ENCODE measurements around the gene ZSWIM6. TPM values are rescaled to one million over a fixed set of nuclear protein-coding genes. Genes with fewer than 3 reads are reported as not detected.

Gene ZSWIM6
- total RNA-seq, 1 donor from 2014 or later: 9.6 TPM

DNA sequence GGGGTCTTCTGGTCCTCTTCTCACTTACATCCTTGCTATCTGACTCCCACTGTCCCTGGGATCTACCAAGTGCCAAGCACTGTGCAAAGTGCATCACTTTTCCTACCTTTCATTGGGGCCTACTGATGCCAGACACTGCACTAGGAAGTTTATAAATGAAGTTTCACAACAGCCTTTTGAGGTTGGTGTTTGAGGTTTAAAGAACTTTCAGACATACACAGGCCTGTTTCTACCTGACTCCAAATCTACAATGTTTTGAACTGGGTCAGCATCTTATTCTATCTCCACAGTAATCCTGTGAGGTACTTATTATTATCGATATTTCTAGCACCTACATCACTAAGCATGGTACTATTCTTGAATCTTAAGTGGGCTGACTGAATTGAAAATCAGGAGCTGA is 227.7 kb downstream of the ZSWIM6 start:
- DNase-seq (ENCODE audit: low spot score): no peak
- intact Hi-C loops (cut with micrococcal nuclease): no loop called here
- no peaks in the 10 kb centered on the region for H3K36me3 Mint-ChIP-seq (ENCODE audit: low read depth)

DNA sequence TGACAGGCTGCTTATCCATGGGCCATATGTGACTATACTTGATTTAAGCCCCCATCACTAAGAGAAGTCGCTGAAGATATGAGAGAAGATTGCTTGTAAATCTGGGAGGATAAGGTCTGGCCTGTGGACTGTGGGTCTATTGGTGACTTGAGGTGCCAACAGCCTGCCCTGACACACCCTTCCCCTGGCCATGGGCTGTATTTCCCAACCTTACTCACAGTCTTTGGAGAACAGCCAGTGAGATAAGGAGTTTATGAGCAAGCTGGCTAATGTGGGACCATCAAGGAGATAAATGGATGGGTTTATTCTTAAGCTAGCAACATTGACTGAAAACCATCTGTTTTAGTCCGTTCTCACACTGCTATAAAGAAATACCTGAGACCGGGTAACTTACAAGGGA is 231.3 kb downstream of the ZSWIM6 start:
- H3K9me3 Mint-ChIP-seq: no peaks in the 10 kb centered on the region
- H3K27me3 Mint-ChIP-seq (ENCODE audit: insufficient read depth): peaks cover 2% of the 10 kb centered on the region
- DNase-seq (ENCODE audit: low spot score): no peak
- no peaks in the 10 kb centered on the region for H3K36me3 Mint-ChIP-seq (ENCODE audit: low read depth)
- no peak overlapping the region for H3K27ac Mint-ChIP-seq
- H3K4me3 Mint-ChIP-seq: no peak overlapping the region
- no peaks in the 10 kb centered on the region for H3K4me1 Mint-ChIP-seq (ENCODE audit: low read depth)
- intact Hi-C loops (cut with micrococcal nuclease): no loop called here

More for the DNA sequence above, 227.7 kb downstream of the ZSWIM6 start:
- Mint-ChIP-seq H3K9me3 (no peaks in the 10 kb centered on the region), H3K4me1 (ENCODE audit: low read depth) (no peaks in the 10 kb centered on the region), H3K27me3 (ENCODE audit: insufficient read depth) (peaks cover 2% of the 10 kb centered on the region), H3K27ac (no peak overlapping the region), H3K4me3 (no peak overlapping the region)

DNA sequence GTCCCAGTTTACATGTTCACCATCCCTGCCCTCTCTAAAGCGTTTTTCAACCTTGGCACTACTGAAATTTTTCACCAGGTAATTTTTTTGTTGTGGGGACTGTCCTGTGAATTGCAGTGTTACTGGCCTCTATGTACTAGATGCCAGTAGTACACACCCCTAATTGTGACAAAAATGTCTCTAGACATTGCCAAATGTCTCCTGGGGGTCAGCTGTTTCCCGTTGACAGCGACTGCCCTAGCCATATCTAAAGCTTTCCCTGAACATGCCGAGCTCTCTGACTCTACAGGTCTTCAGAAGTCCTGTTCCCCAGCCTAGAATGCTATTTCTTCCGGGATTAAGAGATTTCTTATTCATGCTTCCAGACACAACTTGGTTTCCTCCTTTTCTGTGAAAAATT is 235.3 kb downstream of the ZSWIM6 start:
- DNase-seq (ENCODE audit: low spot score): no peak
- Mint-ChIP-seq H3K4me3 (no peak overlapping the region), H3K27me3 (ENCODE audit: insufficient read depth) (no peaks in the 10 kb centered on the region), H3K36me3 (ENCODE audit: low read depth) (no peaks in the 10 kb centered on the region), H3K9me3 (no peaks in the 10 kb centered on the region), H3K4me1 (ENCODE audit: low read depth) (no peaks in the 10 kb centered on the region), H3K27ac (no peak overlapping the region)
- intact Hi-C loops (cut with micrococcal nuclease): no loop called here

DNA sequence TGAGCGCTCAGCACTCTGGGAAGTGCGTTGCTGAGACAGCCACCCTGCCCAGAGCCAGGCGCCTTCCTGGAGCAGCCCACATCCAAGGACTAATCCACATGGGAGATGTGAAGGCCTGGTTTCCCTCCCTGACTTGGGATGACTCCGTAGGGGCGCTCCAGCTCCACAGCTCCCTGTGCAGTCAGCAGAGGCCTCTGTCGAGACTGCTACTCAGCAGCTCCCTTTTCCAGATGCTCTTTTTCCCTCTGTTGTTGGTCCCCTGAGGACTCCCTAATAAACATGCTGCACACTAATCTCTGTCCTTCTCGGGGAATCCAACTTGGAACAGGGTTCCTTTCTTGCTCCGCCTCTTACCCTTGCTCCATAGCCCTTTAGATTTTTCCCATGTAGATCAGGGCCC is 237.3 kb downstream of the ZSWIM6 start:
- no peak overlapping the region for H3K27ac Mint-ChIP-seq
- no peaks in the 10 kb centered on the region for H3K4me1 Mint-ChIP-seq (ENCODE audit: low read depth)
- H3K36me3 Mint-ChIP-seq (ENCODE audit: low read depth): no peaks in the 10 kb centered on the region
- H3K4me3 Mint-ChIP-seq: no peak overlapping the region
- intact Hi-C loops (cut with micrococcal nuclease): no loop called here
- no peaks in the 10 kb centered on the region for H3K27me3 Mint-ChIP-seq (ENCODE audit: insufficient read depth)
- no peaks in the 10 kb centered on the region for H3K9me3 Mint-ChIP-seq
- DNase-seq (ENCODE audit: low spot score): no peak

DNA sequence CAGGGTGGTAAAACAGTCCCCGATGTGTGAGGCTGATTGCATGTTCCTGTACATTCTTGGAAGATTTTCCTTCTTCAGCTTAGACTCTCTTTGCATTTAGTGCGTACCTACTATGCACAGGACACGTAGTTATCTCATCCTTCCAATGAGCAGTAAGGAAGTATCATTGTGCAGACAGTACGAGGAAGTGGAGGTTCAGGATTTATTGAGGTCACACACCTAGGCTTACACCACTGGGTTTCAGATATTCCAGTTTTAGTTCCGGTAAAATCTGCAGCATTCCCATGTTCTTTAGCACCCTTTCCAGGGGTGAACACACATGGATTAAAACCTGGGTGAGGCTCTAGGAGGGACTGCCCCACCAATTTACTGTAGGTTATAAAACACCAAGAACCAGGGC is 238.7 kb downstream of the ZSWIM6 start:
- Mint-ChIP-seq H3K27ac (no peak overlapping the region), H3K27me3 (ENCODE audit: insufficient read depth) (no peaks in the 10 kb centered on the region), H3K4me3 (no peak overlapping the region), H3K4me1 (ENCODE audit: low read depth) (no peaks in the 10 kb centered on the region), H3K36me3 (ENCODE audit: low read depth) (no peaks in the 10 kb centered on the region), H3K9me3 (no peaks in the 10 kb centered on the region)
- intact Hi-C loops (cut with micrococcal nuclease): no loop called here
- DNase-seq (ENCODE audit: low spot score): no peak

DNA sequence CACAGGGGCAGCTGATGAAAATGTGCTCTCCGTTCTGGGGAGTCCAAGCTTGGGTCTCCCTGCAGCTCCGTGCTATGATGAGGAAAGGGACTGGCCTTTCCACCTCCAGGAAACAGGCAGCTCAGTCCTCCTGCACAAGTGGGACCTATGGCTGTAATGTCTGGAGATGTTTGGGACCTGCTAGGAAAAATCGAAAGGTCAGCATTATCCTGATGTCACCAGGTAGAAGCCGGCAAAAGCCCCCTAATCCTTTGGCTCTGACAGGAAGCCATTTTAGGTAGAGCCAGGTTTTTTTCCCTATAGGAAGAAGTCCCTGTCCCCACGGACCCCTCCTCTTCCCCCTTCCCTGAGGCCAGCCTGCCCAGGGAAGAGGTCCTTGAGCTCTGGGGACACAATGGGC is 240.9 kb downstream of the ZSWIM6 start:
- Mint-ChIP-seq H3K4me1 (ENCODE audit: low read depth) (no peaks in the 10 kb centered on the region), H3K36me3 (ENCODE audit: low read depth) (no peaks in the 10 kb centered on the region), H3K27ac (no peak overlapping the region), H3K27me3 (ENCODE audit: insufficient read depth) (no peaks in the 10 kb centered on the region), H3K9me3 (no peaks in the 10 kb centered on the region), H3K4me3 (no peak overlapping the region)
- intact Hi-C loops (cut with micrococcal nuclease): no loop called here
- DNase-seq (ENCODE audit: low spot score): no peak

DNA sequence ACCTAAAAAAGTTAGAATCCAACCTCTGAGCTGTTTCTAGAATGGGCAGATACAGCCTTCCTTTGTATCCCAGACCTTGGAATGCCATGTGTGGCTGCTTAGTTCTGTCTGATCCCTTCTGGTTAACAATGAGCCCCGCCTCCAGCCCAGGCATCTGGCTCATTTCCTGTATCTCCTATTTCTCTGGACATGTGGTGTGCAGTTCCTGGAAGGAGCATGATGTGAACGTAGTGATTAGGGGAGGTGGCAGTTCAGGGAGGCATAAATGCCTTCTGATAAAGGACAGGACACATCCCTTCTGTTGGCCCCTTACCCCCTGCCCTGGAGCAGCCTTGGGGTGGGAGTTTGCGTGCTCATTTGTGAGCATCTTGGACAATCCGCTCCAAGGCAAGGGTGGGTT is 243.0 kb downstream of the ZSWIM6 start:
- H3K4me3 Mint-ChIP-seq: no peak overlapping the region
- H3K36me3 Mint-ChIP-seq (ENCODE audit: low read depth): no peaks in the 10 kb centered on the region
- intact Hi-C loops (cut with micrococcal nuclease): no loop called here
- no peak overlapping the region for H3K27ac Mint-ChIP-seq
- H3K4me1 Mint-ChIP-seq (ENCODE audit: low read depth): no peaks in the 10 kb centered on the region
- H3K9me3 Mint-ChIP-seq: no peaks in the 10 kb centered on the region
- H3K27me3 Mint-ChIP-seq (ENCODE audit: insufficient read depth): no peaks in the 10 kb centered on the region
- DNase-seq (ENCODE audit: low spot score): no peak

DNA sequence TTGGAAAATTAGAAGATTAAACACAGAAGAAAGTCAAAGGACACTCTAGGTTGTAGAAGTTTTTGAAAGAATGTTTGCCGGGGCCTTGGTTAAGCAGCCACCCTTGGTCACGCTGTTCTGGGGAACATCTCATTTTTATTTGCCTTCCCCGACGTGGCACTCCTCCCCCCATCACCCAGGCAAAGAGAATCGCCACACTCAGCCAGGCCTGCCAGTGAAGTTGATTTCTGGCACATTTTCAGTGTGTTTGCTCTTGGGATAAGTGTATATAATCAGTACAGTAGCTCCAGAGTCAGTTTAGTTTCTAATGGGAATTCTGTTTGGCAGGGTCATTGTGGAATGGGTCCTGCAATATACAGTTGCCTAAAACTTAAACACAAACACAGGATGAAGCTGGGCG is 243.5 kb downstream of the ZSWIM6 start:
- no peaks in the 10 kb centered on the region for H3K27me3 Mint-ChIP-seq (ENCODE audit: insufficient read depth)
- intact Hi-C loops (cut with micrococcal nuclease): no loop called here
- no peak for DNase-seq (ENCODE audit: low spot score)
- H3K4me1 Mint-ChIP-seq (ENCODE audit: low read depth): no peaks in the 10 kb centered on the region
- H3K9me3 Mint-ChIP-seq: no peaks in the 10 kb centered on the region
- H3K36me3 Mint-ChIP-seq (ENCODE audit: low read depth): no peaks in the 10 kb centered on the region
- no peak overlapping the region for H3K4me3 Mint-ChIP-seq
- H3K27ac Mint-ChIP-seq: no peak overlapping the region

DNA sequence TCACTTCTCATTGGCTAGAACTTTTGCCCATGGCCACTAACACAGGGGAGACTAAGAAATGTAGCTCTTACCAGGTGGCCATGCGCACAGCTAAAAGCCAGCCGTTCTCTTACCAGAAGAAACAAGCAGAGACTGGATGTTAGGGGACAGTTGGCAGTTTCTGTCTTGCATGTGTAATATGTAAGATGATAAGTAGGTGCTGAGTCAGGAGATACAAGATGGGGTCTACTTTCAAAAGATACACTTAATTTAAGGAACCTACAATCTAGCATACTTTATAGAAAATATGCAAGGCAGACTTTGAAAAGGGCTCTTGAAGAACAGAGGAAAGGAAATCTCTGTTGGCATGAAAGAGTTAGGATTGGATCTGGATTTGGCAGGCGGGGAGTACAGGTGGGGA is 244.5 kb downstream of the ZSWIM6 start:
- Mint-ChIP-seq H3K27ac (no peak overlapping the region), H3K4me3 (no peak overlapping the region), H3K36me3 (ENCODE audit: low read depth) (no peaks in the 10 kb centered on the region), H3K9me3 (no peaks in the 10 kb centered on the region), H3K27me3 (ENCODE audit: insufficient read depth) (no peaks in the 10 kb centered on the region), H3K4me1 (ENCODE audit: low read depth) (no peaks in the 10 kb centered on the region)
- intact Hi-C loops (cut with micrococcal nuclease): no loop called here
- no peak for DNase-seq (ENCODE audit: low spot score)

DNA sequence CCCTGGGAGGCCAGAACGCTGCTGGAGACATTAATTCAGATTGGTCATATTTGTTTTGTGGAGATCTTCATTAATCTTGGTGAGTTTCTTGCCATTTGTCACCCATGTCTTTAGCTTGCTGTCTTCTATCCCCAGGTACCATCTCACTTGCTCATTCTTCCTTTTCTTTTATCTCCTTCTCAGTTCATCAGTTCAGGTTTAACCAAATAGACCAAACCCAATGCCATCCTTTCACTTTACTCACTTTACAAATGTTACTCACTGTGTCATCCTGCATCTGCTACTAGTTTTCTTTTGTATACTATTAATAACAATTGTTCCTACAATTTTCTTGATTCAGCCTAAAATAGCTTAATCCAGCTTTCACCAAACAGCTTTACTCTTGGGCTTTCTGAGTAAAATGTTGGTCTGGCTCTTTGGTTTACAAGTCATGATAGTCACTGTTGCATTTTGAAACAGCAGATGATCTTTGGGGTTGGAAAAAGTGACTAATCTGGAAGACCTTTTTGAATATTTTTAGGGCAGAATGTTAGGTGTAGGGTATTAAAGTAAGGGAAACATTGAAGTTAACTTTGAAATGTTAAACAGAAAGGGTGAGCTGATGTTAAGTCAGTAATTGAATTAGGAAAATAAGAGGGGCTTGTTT is 246.9 kb downstream of the ZSWIM6 start:
- Mint-ChIP-seq H3K4me1 (ENCODE audit: low read depth) (no peaks in the 10 kb centered on the region), H3K27me3 (ENCODE audit: insufficient read depth) (peaks cover 7% of the 10 kb centered on the region), H3K9me3 (no peaks in the 10 kb centered on the region), H3K4me3 (no peak overlapping the region), H3K36me3 (ENCODE audit: low read depth) (no peaks in the 10 kb centered on the region), H3K27ac (no peak overlapping the region)
- intact Hi-C loops (cut with micrococcal nuclease): loop anchor here (1.0 to 2.0 kb wide), 4 partner anchors 45 to 377 kb away; no protein-coding TSS in a partner anchor
- DNase-seq (ENCODE audit: low spot score): no peak

DNA sequence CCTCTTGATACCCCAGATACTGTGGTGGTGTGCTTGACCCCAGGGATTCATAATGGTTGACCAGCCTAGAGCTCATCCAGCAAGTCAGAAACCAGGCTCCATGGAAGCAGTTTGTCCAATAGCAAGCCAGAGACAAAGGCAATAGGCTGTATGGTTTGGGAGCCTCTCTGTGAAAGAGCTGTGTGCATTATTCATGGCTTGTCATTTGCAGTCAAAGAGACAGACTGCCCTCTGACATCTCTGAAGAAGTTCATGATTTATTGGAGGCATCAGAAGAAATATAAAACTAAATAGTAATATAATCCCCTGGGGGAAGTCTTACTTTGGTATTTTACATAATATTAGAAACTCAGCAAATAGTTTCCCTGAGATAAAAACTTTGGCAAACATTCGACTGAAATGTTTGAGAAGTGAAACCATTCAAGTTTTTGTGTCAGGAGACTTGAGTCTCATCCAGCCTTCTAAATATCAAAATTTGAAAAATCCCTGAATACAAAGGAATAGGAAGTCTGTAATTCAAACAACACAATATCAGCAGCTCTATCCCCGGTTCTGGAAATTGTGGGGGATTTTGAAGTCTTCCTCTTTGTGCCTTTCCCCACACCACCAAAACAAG is 250.3 kb downstream of the ZSWIM6 start:
- Mint-ChIP-seq H3K27ac (no peak overlapping the region), H3K4me1 (ENCODE audit: low read depth) (no peaks in the 10 kb centered on the region), H3K36me3 (ENCODE audit: low read depth) (no peaks in the 10 kb centered on the region), H3K4me3 (no peak overlapping the region), H3K27me3 (ENCODE audit: insufficient read depth) (peaks cover 11% of the 10 kb centered on the region), H3K9me3 (no peaks in the 10 kb centered on the region)
- no peak for DNase-seq (ENCODE audit: low spot score)
- intact Hi-C loops (cut with micrococcal nuclease): no loop called here

DNA sequence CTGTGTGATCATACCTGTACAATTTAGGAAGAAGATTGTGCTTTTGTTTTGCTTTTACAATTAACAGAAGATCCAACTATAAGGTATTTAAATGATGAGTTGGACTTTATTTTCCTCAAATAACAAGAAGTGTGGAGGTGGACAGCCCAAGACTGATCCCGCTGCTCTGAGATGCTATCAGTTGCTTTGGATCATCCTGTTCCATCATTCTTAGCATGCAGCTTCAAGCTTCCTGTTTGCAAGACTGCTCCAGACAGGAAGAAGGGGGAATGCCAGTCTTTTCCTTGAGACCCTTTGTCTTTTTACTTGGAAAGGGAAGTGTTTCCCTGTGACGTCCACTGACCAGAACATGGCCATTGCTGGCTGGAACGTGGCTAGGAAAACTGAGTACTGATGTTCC is 250.8 kb downstream of the ZSWIM6 start:
- Mint-ChIP-seq H3K4me1 (ENCODE audit: low read depth) (no peaks in the 10 kb centered on the region), H3K9me3 (no peaks in the 10 kb centered on the region), H3K27ac (no peak overlapping the region), H3K4me3 (no peak overlapping the region), H3K36me3 (ENCODE audit: low read depth) (no peaks in the 10 kb centered on the region), H3K27me3 (ENCODE audit: insufficient read depth) (peaks cover 11% of the 10 kb centered on the region)
- intact Hi-C loops (cut with micrococcal nuclease): no loop called here
- no peak for DNase-seq (ENCODE audit: low spot score)

DNA sequence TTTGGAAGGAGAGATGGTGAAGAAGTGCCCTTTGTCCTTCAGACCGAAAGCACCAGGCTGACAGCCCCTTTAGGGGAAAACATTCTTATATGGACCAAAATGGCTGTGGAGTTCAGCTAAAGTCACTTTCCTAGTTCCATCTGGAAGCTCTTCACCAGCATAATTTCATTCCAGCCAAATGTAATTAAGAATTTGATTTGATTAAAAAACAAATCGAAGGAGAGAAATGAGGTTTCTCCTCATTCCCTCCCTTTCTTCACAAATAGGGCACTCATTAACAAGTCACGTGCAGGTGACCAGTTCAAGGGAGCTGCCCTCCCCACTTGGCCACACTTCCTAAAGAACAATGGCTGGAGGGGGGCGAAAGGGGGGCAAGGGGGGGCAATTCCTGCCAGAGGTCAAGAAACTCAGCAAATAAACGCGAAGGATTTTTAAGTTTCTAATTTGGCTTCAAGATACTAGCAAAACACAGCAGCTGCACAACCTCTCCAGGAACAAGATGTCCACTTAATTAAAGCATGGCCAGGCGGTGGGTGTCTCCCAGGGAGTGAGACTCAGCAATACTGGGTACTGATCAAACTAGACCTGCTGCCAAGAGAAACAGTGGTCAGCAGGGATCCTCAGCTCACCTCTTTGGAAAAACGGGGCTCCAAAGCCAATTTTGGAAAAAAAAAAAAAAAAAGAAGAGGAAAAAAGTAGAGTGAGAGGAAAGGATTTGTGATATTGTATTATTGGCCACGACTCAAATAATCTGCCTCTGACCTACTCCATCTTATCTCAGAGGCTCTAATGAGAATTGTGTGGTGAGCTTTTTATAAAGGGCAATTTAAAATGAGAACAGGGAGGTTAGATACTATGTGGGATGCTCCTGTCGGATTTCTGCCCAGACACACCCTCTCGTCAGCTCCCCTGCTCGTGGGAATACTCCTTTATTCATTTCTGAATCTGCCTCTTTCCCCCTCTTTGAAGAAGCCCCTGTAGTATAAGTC is 254.3 kb downstream of the ZSWIM6 start:
- Mint-ChIP-seq H3K4me1 (ENCODE audit: low read depth) (no peaks in the 10 kb centered on the region), H3K9me3 (no peaks in the 10 kb centered on the region), H3K27me3 (ENCODE audit: insufficient read depth) (peaks cover 11% of the 10 kb centered on the region), H3K27ac (no peak overlapping the region), H3K36me3 (ENCODE audit: low read depth) (no peaks in the 10 kb centered on the region), H3K4me3 (no peak overlapping the region)
- intact Hi-C loops (cut with micrococcal nuclease): no loop called here
- no peak for DNase-seq (ENCODE audit: low spot score)

Data from activated T-helper 1 cell treated with anti-CD3 and anti-CD28 coated beads, Interleukin-12 subunit alpha, Interleukin-12 subunit beta, Interleukin-2, Interleukin-4 antibody, amounts not matched to agents 30 ng/mL and 10 ng/mL and 1 ng/mL, durations not matched to agents 14 hours and 24 hours and 36 hours (primary cell).